Stimulated activated CD4-positive, alpha-beta T cell treated with anti-CD3 and anti-CD28 coated beads, Interleukin-15, amount 100 ng/mL, for 48 hours (primary cell): ENCODE results near the gene GABRA4.

Experiments used
- DNase-seq, 2 donors: peaks; one replicate each; pipeline ENCODE4 v3.0.0-alpha.2; 2020; ENCODE audit warnings: low read depth in 2 of 2

Gene GABRA4

DNA sequence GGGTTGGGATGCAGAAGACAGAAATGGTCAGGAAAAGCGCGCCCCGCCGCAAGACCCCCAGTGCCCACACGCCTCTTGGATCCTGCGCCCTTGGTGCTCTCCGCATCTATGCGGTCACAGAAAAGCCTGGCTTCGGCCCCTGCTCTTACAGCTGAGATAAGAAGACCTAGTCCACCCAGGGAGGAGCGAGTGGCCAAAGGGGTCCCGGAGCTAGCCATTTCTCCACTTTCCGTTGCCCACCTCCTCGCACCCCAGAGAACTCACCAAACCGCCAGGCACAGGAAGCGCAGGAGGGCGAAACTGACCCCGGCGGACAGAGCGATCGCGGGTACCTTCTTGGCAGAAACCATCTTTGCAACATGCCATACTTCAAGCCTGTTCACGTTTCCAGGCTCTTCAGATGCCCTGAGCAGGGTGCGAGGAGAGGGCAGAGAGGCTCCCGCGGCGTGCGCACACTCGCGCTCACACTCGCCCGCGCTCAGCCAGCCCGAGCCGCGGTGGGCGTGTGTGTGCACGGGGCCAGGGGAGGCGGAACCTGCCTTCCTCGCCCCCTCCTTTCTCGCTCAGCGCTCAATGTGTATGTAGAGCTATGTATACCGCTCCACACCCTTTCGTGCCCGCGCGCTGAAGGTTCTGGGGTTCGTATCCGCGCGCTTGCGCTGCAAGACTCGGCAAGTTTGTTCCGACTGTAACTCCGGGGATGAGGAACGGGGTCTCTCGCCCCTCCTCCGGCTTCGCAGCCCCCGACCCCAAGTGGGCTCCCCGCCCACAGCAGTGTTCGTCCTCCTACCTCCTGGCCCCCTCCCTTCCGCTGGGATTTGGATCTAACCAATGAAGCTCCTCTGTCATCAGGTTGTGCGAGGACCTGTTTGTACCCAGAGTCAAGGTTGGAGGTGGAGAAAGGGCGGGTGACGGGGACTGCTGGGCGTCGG is at the start of gene GABRA4:
GABRA4 (minus strand) TSS at position 507 of the 932 bp plus-strand sequence; CDS start at position 350, 157 bp downstream.
- DNase-seq = no peak

GRCh38 chr4:47040828-47041227 is 47.4 kb upstream of the GABRA4 start:
- DNase-seq = no peak

- DNase-seq = no peak
Measured at GRCh38 chr4:47038263-47038662, 44.9 kb upstream of the GABRA4 start.

DNA sequence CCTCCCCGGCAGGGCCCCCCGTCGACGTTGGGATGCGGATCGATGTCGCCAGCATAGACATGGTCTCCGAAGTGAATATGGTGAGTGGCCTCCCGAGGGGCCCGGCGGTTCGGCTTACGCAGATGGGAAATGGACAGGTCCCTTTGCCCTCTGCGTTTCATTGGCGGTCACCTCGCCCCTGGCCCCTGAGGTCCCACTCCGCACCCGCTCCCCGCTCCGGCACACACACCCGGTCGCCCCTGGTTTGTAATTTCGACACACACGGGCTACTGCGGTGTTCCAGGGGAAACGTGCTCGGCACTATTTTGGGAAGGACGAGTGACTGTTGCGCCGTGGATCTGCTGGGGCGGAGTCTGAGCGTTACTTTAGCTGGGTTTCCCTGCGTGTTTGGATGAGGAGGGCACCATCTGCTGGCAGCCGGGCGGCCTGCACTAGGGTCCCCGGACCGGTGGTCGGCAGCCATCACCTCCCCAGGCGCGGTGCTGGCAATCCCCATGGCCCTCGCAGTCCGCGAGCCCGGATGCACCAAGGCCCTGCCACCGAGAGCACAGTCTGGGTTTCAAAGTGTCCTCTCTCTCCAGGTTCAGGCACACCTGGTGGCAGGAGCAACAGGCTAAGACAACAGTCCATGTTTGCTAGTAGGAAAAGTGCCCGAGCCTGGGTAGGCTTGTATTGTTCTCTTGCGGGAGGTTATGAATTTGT is 39.2 kb upstream of the GABRA4 start:
- DNase-seq = peak; percentile 10 to 22

GRCh38 chr4:47031751-47032404 is 38.5 kb upstream of the GABRA4 start:
- no peak for DNase-seq

DNA sequence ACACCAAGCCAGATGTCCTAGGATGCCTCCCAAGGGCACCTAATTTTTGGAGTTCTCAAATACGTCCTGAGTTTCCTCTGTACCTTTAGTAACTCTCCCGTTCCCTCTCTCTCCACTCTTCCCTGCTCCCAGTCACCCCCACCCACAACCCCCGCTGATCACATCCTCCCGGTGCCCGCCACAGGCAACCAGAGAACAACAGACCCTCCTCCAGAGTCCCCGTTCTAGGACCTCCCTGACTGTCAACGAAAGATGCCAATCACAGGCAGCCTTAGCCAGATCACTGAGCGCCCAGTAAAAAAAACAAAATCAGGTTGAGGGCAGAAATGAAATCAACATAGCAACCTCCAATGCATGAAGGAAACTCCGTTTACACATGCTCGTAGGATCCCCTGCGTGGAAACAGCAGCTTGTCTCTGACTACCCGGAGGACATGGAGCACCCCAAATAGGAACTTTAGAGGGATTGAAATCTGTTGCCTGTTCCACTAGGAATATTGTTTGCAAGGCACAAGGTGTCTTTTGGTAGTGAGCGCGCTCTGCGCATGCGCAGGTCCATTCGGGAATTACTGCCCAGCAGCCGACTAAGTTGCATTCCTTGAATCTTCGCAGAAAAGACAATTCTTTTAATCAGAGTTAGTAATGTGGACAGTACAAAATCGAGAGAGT is 37.8 kb upstream of the GABRA4 start, which contains the start of gene GABRB1:
GABRB1 (plus strand) TSS at position 557 of the 668 bp plus-strand sequence.
- DNase-seq = no peak

DNA sequence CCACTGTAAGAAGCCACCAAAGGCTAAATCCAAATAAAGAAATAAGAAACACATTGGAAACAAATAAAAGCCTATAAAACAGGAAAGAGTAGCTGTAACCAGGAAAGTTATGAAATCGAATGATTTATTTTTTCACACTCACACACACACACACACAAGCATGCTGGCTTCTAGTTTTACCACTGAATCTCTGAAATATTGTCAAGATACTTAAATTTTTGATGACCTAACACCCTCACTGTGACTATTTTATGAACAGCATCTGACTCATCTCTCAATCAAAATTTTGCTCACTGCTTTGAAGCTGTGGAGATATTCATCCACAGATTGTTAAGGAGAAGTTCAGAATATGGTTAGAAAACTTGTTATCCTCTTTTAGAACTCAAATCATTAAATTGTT is 24.1 kb upstream of the GABRA4 start:
- DNase-seq = no peak

DNA sequence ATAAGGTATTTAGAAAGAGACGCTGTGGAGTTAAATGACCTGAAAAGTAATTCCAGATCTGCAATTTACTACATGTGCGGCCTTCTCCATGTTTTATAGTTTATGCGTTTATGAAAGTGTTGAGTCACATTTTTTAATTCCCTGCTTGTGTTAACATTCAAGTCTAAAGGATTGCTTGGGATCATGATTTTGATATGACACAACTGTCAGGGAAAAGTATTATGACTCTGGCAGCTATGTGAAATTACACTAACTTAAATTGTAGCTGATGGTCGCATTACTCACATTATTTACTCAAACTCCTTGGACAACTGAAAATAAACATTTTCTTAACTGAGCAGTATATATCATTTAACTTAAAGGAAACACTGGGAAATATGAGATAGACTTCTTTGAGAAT is 23.7 kb upstream of the GABRA4 start:
- no peak for DNase-seq

GRCh38 chr4:47013373-47013772 is 20.0 kb upstream of the GABRA4 start:
- DNase-seq = no peak

DNA sequence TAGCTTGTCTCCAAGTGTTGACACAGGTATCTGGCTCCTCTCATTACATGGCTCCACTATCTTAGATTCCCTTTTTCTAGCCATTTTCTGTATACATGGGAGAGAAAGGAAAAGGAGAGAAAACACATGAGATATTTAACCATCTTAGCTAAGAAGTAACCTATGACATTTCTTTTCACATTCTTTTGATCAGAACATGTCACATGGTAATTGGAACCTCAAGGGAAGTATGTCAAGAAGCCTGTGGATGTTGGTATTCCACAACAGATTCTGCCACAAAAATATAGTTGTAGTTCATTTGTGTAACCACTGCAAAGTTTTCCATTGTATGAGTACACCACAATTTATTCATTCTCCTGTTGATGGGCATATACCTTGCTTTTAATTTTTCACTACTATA is 19.3 kb upstream of the GABRA4 start:
- DNase-seq = no peak

- no peak for DNase-seq
Measured at GRCh38 chr4:47010912-47011446, 17.6 kb upstream of the GABRA4 start.

DNA sequence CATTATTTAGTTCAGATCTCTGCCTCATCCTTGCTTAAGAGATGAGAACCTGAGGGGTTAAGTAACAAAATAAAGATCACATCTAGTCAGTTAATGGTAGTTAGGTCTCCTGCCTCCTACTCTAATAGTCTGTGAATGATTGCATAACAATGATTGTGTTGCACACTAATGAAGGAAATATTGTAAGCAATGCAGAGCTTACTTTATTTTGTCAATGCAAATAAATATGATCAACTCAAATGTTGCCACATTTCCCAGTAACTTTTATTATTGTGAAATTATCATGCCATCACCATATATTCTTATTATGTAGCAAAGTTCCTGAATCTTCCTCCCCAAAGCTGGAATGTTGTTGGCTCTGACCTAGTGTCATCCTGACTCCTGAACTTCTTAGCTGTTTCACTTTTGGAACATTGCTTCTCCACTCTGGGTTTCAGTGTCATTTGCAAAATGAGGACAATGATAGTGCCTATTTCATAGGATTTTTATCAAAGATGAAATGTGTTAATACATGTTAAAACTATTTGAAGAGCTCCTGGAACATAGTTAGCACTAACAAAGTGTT is 17.0 kb upstream of the GABRA4 start:
- no peak for DNase-seq

- DNase-seq = no peak
Measured at GRCh38 chr4:47002580-47002979, 9.2 kb upstream of the GABRA4 start.

GRCh38 chr4:47000406-47000805 is 7.0 kb upstream of the GABRA4 start:
- DNase-seq = no peak

DNA sequence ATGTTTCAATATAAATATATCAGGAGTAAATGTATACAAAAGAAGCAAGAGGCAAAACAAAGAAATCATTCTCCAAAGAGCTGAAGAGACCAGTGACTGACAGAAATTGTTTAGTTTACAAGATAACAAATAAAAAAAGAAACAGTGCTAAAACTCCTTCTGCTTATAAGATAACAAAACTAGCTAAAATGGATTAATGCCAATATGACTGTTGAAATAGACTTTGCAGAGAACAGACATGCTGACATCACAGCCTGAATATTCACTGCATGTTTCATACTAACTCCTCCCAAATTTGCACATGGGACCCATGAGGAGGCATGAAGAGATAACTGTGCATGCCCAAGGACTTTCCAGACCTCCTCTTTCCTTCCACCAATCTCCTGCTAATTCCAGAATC is 6.2 kb upstream of the GABRA4 start:
- no peak for DNase-seq

DNA sequence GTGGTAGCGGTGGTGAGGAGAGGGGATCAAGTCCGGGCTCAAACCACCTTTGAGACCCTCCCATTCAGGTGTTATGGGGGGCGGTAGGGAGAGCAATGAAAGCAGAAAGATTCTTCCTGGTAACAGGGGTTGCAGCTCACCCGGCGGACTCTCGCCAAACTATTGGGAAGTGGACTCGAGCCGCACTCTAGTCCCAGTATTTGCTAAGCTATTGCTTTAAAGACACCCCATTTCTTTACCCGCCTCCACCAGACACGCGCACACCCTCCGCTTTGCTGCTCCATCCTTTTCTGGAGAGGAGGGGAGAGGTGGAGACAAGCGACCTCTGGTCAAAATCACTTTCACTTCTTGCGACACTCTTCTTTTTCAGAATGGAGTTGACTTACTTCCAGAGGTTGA is 625 bp upstream of the GABRA4 start:
- DNase-seq = no peak

- DNase-seq = no peak
Measured at GRCh38 chr4:46992338-46992737, 1.0 kb downstream of the GABRA4 start.

GRCh38 chr4:46986922-46987638 is 6.3 kb downstream of the GABRA4 start:
- no peak for DNase-seq

DNA sequence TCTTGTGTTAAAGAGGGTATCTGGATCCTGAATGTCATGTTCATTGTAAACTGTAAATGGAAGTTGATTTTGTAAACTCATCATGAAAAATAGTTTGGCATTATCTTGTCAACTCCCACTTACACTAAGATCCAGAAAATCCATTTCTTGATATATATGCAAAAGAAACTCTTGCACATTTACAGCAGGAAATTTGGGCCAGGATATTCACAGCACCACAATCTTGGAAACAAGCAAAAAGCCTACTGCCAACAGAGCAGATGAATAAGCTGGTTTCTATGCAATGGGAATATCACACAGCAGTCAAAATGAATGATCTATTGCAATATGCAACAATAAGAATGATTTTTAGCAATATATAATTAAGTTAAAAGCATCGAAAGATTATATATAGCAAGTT is 8.6 kb downstream of the GABRA4 start:
- no peak for DNase-seq

DNA sequence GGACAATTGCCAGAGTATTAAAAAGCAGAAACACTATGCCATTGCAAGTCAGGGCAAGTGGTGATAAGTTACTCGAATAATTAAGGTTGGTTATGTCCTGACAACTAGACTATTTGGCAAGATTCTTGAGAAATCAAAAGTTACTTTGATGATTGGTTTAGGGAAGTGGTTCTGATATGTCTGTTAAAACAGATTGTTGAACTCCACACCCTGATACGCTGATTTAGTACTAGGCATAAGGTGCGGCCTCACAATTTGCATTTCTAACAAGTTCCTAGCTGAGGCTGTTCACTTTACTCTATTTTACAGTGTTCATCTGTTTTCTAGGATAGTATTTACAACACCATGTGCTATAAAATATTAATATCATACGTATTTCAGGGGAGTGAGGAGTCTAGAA is 12.5 kb downstream of the GABRA4 start:
- no peak for DNase-seq

- DNase-seq = no peak
Measured at GRCh38 chr4:46979726-46980125, 13.7 kb downstream of the GABRA4 start.
